Skeletal muscle satellite cell (primary cell): ENCODE measurements around the gene AGXT2.

ENCODE experiments used
- H3K27me3 ChIP-seq: 2 replicates; pipeline ENCODE4 v1.7.0; 2013; ENCODE audit warnings: low read length; ENCODE audit not compliant: control insufficient read depth, insufficient read depth
- H3K36me3 ChIP-seq: 2 replicates; pipeline ENCODE4 v1.7.0; 2013; ENCODE audit warnings: mild to moderate bottlenecking, control low read depth, low read length; ENCODE audit not compliant: insufficient read depth
- H3K4me1 ChIP-seq: 2 replicates; pipeline ENCODE4 v1.7.0; 2013; ENCODE audit warnings: low read length; ENCODE audit not compliant: control insufficient read depth, insufficient read depth
- H3K4me2 ChIP-seq: 2 replicates; pipeline ENCODE4 v1.7.0; 2013; ENCODE audit warnings: mild to moderate bottlenecking, low read length
- H3K4me3 ChIP-seq: 2 replicates; pipeline ENCODE4 v1.7.0; 2013; ENCODE audit warnings: low read length
- H3K9ac ChIP-seq: 2 replicates; pipeline ENCODE4 v1.7.0; 2013; ENCODE audit warnings: mild to moderate bottlenecking, low read depth, low read length, moderate library complexity
- H3K9me3 ChIP-seq: replicated peaks from 2 replicates; pipeline ENCODE4 v1.7.0; 2013; ENCODE audit warnings: mild to moderate bottlenecking, control low read depth, low read length

The AGXT2 gene

DNA sequence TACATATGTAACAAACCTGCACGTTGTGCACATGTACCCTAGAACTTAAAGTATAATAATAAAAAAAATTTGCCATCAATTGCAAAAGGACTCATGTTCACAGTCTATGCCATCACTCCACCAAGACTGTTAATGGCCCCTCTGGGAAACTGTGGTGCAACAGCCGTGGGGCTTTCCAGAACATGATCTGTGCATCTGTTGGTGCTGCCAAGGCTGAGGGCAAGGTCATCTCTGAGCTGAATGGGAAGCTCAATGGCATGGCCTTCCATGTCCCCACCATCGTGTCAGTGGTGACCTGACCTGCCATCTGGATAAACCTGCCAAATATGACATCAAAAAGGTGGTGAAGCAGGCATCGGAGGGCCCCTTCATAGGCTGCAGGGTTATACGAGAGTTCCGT is 33.4 kb upstream of the AGXT2 start:
- Histone ChIP-seq H3K4me3 (no peak overlapping the region), H3K36me3 (no peaks in the 10 kb centered on the region)

GRCh38 chr5:35073160-35073559 is 25.4 kb upstream of the AGXT2 start:
- Histone ChIP-seq H3K4me3 (no peak overlapping the region), H3K4me2 (no peak overlapping the region), H3K9ac (no peak overlapping the region), H3K4me1 (no peaks in the 10 kb centered on the region), H3K36me3 (no peaks in the 10 kb centered on the region), H3K27me3 (peaks cover 21% of the 10 kb centered on the region), H3K9me3 (no peaks in the 10 kb centered on the region)

More for the DNA sequence above, 33.4 kb upstream of the AGXT2 start:
- Histone ChIP-seq H3K9me3 (no peaks in the 10 kb centered on the region), H3K4me2 (no peak overlapping the region), H3K9ac (no peak overlapping the region), H3K27me3 (peaks cover 11% of the 10 kb centered on the region), H3K4me1 (no peaks in the 10 kb centered on the region)

- no peak overlapping the region for H3K4me2 ChIP-seq
- H3K4me3 ChIP-seq, result no peak overlapping the region
- no peak overlapping the region for H3K9ac ChIP-seq
- H3K36me3 ChIP-seq, result no peaks in the 10 kb centered on the region
- H3K27me3 ChIP-seq, result peaks cover 21% of the 10 kb centered on the region
- H3K4me1 ChIP-seq, result no peaks in the 10 kb centered on the region
- H3K9me3 ChIP-seq, result no peaks in the 10 kb centered on the region
These were observed 21.4 kb upstream of the AGXT2 start for GRCh38 chr5:35069188-35069587.

DNA sequence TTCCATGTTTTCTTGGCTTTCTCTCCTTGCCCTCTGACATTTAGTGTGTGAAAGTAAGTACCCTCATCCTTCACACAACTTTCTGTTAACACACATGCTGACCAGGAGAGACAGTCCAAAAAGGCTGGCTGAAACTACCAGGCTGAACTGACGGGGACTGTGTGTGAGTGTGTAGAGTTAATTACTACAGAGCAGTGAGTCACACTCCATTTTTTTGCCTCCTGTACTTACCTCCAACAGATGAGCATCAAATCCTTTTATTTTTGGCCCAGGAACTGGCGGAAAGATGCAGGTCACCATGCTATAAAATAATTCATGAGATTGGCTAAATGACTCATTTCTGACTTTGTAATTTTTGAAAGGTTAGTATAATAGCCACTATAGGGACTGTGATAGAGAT is 20.2 kb upstream of the AGXT2 start:
- H3K4me2 ChIP-seq, result no peak overlapping the region
- no peak overlapping the region for H3K4me3 ChIP-seq
- no peaks in the 10 kb centered on the region for H3K36me3 ChIP-seq
- no peak overlapping the region for H3K9ac ChIP-seq
- H3K27me3 ChIP-seq, result peaks cover 16% of the 10 kb centered on the region
- no peaks in the 10 kb centered on the region for H3K9me3 ChIP-seq
- H3K4me1 ChIP-seq, result no peaks in the 10 kb centered on the region

- Histone ChIP-seq H3K9me3 (no peaks in the 10 kb centered on the region), H3K9ac (no peak overlapping the region), H3K4me3 (no peak overlapping the region), H3K27me3 (peaks cover 11% of the 10 kb centered on the region), H3K4me2 (no peak overlapping the region), H3K36me3 (no peaks in the 10 kb centered on the region), H3K4me1 (no peaks in the 10 kb centered on the region)
These were observed 18.6 kb upstream of the AGXT2 start for GRCh38 chr5:35066260-35066795.

DNA sequence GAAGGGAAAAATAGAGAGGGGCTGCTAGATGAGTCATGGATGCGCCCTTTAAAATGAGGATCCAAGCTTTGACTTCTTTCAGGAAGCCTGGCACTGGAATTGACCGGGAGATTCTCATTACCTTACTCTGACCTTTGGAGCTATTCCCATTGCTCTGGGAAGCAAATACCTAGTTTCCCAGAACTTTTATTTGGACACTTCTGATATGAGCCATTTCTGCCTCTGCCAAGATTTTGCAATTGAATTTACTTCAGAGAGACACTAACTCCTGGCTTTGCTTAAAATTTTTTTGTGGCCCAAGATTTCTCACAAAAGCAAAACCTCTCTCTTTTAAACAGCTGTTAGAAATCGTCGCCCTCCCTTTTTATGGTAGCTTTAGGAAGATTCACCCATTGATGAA is 15.7 kb upstream of the AGXT2 start:
- no peaks in the 10 kb centered on the region for H3K36me3 ChIP-seq
- H3K4me2 ChIP-seq, result no peak overlapping the region
- peaks cover under 1% of the 10 kb centered on the region for H3K27me3 ChIP-seq
- H3K9ac ChIP-seq, result no peak overlapping the region
- no peaks in the 10 kb centered on the region for H3K4me1 ChIP-seq
- H3K4me3 ChIP-seq, result no peak overlapping the region
- H3K9me3 ChIP-seq, result no peaks in the 10 kb centered on the region

DNA sequence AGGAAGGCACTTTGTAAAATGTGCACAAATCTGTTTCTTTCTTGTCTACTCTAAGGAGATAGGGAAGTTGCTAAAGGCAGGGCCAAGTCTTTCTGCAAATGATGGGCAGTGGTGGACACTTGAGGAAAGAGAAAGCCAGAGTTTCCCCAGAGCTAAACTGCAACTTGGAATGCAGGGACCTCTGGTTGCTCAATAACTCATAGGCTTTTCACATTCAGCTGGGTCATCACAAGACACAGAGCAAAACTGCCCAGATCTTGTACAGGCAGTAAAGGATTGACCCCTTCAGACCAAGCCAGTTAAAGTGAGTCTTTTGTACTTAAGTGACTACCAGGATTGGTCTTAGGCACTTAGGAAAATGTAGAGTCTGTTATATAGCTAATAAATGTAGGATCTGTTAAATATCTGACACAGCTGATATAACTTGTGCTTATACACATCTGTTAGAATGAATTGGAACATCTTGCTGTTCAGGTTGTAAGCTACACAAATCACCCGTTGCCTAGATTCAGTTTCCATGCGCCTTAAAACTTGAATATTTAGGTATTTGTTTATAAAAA is 13.5 kb upstream of the AGXT2 start:
- Histone ChIP-seq H3K36me3 (no peaks in the 10 kb centered on the region), H3K4me1 (no peaks in the 10 kb centered on the region), H3K4me3 (no peak overlapping the region), H3K4me2 (no peak overlapping the region), H3K27me3 (no peaks in the 10 kb centered on the region), H3K9me3 (no peaks in the 10 kb centered on the region), H3K9ac (no peak overlapping the region)

- Histone ChIP-seq H3K4me1 (no peaks in the 10 kb centered on the region), H3K27me3 (no peaks in the 10 kb centered on the region), H3K9ac (no peak overlapping the region), H3K9me3 (no peaks in the 10 kb centered on the region), H3K36me3 (no peaks in the 10 kb centered on the region), H3K4me3 (no peak overlapping the region), H3K4me2 (no peak overlapping the region)
These were observed 12.5 kb upstream of the AGXT2 start for GRCh38 chr5:35060236-35060635.

DNA sequence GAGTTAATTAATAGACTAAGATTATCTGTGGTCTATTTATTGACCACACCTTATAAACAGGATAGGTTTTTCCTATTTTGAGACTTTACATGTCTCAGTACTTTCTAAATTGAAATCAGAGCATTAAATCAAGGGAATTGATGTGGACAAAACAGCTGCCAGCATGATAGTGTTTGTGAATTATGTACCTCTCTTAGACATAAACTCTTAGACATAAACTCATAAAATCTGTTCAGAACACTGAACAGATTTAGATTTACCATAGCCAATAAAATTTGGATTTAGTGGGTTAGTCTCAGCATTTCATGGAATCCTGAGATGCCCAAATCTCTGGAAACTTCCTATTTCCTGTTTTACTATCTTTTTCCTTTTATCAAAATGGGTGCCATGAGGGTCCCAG is 11.5 kb upstream of the AGXT2 start:
- no peaks in the 10 kb centered on the region for H3K9me3 ChIP-seq
- H3K9ac ChIP-seq, result no peak overlapping the region
- no peaks in the 10 kb centered on the region for H3K27me3 ChIP-seq
- H3K4me3 ChIP-seq, result no peak overlapping the region
- H3K4me1 ChIP-seq, result no peaks in the 10 kb centered on the region
- H3K4me2 ChIP-seq, result no peak overlapping the region
- no peaks in the 10 kb centered on the region for H3K36me3 ChIP-seq

DNA sequence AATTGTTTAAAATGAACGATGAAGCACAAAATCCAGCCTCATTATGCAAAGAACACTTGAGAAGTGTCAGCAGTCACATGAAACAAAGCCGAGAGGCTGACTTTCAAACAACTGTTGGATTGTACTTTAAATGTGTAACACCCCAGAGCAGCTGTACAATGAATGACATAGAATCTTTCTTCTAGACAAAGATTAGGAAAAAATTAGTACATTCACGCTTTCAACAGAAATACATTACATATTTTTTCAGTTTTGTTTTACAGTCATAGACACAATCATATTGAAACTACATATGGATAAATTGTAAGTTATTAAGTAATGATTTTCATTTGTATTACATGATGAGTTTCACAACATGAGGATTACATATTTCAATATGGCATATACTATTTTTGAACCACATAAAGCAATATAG is 10.6 kb upstream of the AGXT2 start:
- H3K4me2 ChIP-seq, result no peak overlapping the region
- no peak overlapping the region for H3K4me3 ChIP-seq
- no peak overlapping the region for H3K9ac ChIP-seq
- H3K4me1 ChIP-seq, result no peaks in the 10 kb centered on the region
- no peaks in the 10 kb centered on the region for H3K36me3 ChIP-seq
- H3K27me3 ChIP-seq, result no peaks in the 10 kb centered on the region
- H3K9me3 ChIP-seq, result no peaks in the 10 kb centered on the region

DNA sequence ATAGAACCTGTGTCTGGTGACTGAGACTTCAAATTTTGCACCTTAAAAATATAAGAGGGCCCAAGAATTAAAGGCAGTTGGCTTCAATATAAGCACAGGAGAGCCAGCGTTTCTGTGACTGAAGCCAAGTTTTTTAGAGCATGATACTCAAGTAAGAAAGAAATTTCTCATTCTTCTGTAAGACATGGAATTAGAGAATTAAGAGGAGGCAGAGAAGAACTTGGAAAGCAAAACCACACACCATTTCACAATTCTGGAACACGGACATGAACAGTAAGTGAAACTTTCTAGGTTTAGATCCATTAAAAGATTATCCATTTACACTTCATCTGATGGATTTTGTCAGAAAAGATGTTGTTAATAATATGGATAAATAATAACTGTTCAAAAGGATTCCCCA is 8.9 kb upstream of the AGXT2 start:
- no peaks in the 10 kb centered on the region for H3K36me3 ChIP-seq
- no peak overlapping the region for H3K9ac ChIP-seq
- H3K27me3 ChIP-seq, result no peaks in the 10 kb centered on the region
- no peak overlapping the region for H3K4me3 ChIP-seq
- H3K4me2 ChIP-seq, result no peak overlapping the region
- no peaks in the 10 kb centered on the region for H3K4me1 ChIP-seq
- H3K9me3 ChIP-seq, result no peaks in the 10 kb centered on the region

- Histone ChIP-seq H3K9ac (no peak overlapping the region), H3K36me3 (no peaks in the 10 kb centered on the region), H3K4me2 (no peak overlapping the region), H3K4me1 (no peaks in the 10 kb centered on the region), H3K9me3 (no peaks in the 10 kb centered on the region), H3K27me3 (no peaks in the 10 kb centered on the region), H3K4me3 (no peak overlapping the region)
These were observed 5.1 kb upstream of the AGXT2 start for GRCh38 chr5:35052838-35053237.
